HepG2 (cell line): ENCODE data around the gene PGP. TPM values are rescaled to one million over a fixed set of nuclear protein-coding genes. Genes with fewer than 3 reads are reported as not detected.

Experiments used
- CCAR2 ChIP-seq: fragments of 200-400 bp; formaldehyde crosslinking; optimal IDR thresholded peaks from 2 replicates; pipeline ENCODE3; 2018; ENCODE audit warnings: low read depth, mild to moderate bottlenecking, low read length, moderate library complexity
- EHMT2 ChIP-seq: fragments of 200-600 bp; sonication (generic); IDR thresholded peaks from 2 replicates; pipeline ENCODE4 v1.7.0; 2017; ENCODE audit warnings: antibody characterized with exemption, low read depth, low read length, borderline replicate concordance
- HIVEP1 ChIP-seq: sonication (generic); formaldehyde crosslinking; IDR thresholded peaks from 2 replicates; pipeline ENCODE4 v1.4.0; 2020; ENCODE audit warnings: mild to moderate bottlenecking, missing genetic modification reagents
- KAT8 ChIP-seq: IDR thresholded peaks from 2 replicates; pipeline ENCODE4 v1.6.1; 2016; ENCODE audit warnings: missing genetic modification reagents, missing compliant biosample characterization
- MIER3 ChIP-seq: IDR thresholded peaks from 2 replicates; pipeline ENCODE4 v1.6.1; 2016; ENCODE audit warnings: missing compliant biosample characterization, borderline replicate concordance
- SIX4 ChIP-seq: sonication (generic); formaldehyde crosslinking; IDR thresholded peaks from 2 replicates; pipeline ENCODE4 v1.4.0; 2020; ENCODE audit warnings: missing genetic modification reagents
- SP2 ChIP-seq: sonication (generic); formaldehyde crosslinking; IDR thresholded peaks from 2 replicates; pipeline ENCODE4 v1.5.1; 2020; ENCODE audit warnings: mild to moderate bottlenecking, missing genetic modification reagents
- TBL1XR1 ChIP-seq: fragments of 150-350 bp; IDR thresholded peaks from 2 replicates; pipeline ENCODE4 v1.6.1; 2014; ENCODE audit warnings: borderline replicate concordance, low read length; ENCODE audit not compliant: partially characterized antibody
- YY1 ChIP-seq: IDR thresholded peaks from 2 replicates; pipeline ENCODE4 v1.6.1; 2011; ENCODE audit warnings: low read length, low read depth, moderate library complexity, mild to moderate bottlenecking; ENCODE audit not compliant: insufficient read depth, insufficient replicate concordance
- ZGPAT ChIP-seq: IDR thresholded peaks from 2 replicates; pipeline ENCODE4 v1.6.1; 2016; ENCODE audit warnings: mild to moderate bottlenecking
- ZKSCAN1 ChIP-seq: fragments of 150-350 bp; IDR thresholded peaks from 2 replicates; pipeline ENCODE4 v1.6.1; 2014; ENCODE audit warnings: low read length
- ZNF296 ChIP-seq: sonication (generic); formaldehyde crosslinking; conservative IDR thresholded peaks from 2 replicates; pipeline ENCODE4 v1.5.0; 2020; ENCODE audit warnings: mild to moderate bottlenecking, missing genetic modification reagents
- ZNF431 ChIP-seq: sonication (generic); formaldehyde crosslinking; IDR thresholded peaks from 2 replicates; pipeline ENCODE4 v1.9.0; 2022; ENCODE audit warnings: missing genetic modification reagents, low read depth, mild to moderate bottlenecking, borderline replicate concordance
- ZNF496 ChIP-seq: sonication (generic); formaldehyde crosslinking; IDR thresholded peaks from 2 replicates; pipeline ENCODE4 v1.8.1; 2023; ENCODE audit warnings: mild to moderate bottlenecking, moderate library complexity, missing genetic modification reagents; ENCODE audit not compliant: insufficient replicate concordance
- ZNF615 ChIP-seq: sonication (generic); formaldehyde crosslinking; IDR thresholded peaks from 2 replicates; pipeline ENCODE4 v1.5.0; 2020; ENCODE audit warnings: mild to moderate bottlenecking, missing genetic modification reagents, borderline replicate concordance
- ZNF672 ChIP-seq: sonication (generic); formaldehyde crosslinking; IDR thresholded peaks from 2 replicates; pipeline ENCODE4 v1.8.1; 2022; ENCODE audit warnings: missing genetic modification reagents
- polyA plus RNA-seq, 8 experiments: library from polyadenylated mRNA; depleted of rRNA in 3 of 8; stranded (reverse) in 7 of 8; unstranded in 1 of 8; fragments of >200 nt; fragmentation: Illumina TruSeq in 4 of 8; extraction: Trizol in 4 of 8; gene quantifications; 2 replicates each; pipeline versions ENCODE4 v1.2.1 to v1.2.3, GENCODE V29; 2011 to 2016; ENCODE audit warnings: low read depth in 4 of 8, missing spikeins in 1 of 8, mixed read lengths in 1 of 8; ENCODE audit not compliant: insufficient read depth in 1 of 8
- total RNA-seq, 5 experiments: library from RNA; depleted of rRNA; stranded (reverse); fragments of >200 nt; fragmentation: Illumina TruSeq; extraction: Trizol; gene quantifications; 2 replicates each; pipeline ENCODE4 v1.2.3, GENCODE V29; 2016; ENCODE audit warnings: low read depth in 1 of 5
- TF ChIP-seq, protein P1 (sequence below): sonication (generic); formaldehyde crosslinking; IDR thresholded peaks from 2 replicates; pipeline ENCODE4 v1.4.0; 2020; ENCODE audit warnings: missing genetic modification reagents, borderline replicate concordance
- TF ChIP-seq, protein P2 (sequence below): sonication (generic); formaldehyde crosslinking; IDR thresholded peaks from 2 replicates; pipeline ENCODE4 v1.4.0; 2020; ENCODE audit warnings: missing genetic modification reagents, mild to moderate bottlenecking, borderline replicate concordance
- TF ChIP-seq, protein P3 (sequence below): sonication (generic); formaldehyde crosslinking; IDR thresholded peaks from 2 replicates; pipeline ENCODE4 v1.4.0; 2020; ENCODE audit warnings: mild to moderate bottlenecking, low read depth, missing genetic modification reagents
- TF ChIP-seq, protein P4 (sequence below): sonication (generic); formaldehyde crosslinking; IDR thresholded peaks from 2 replicates; pipeline ENCODE4 v1.4.0; 2020; ENCODE audit warnings: missing genetic modification reagents

Gene PGP
- total and polyA plus RNA-seq, 2 of the 13 experiments (the other 11 are each of a cell fraction or from before 2014, with no cell fraction given) = 7.3 to 18.3 TPM

- TF ChIP-seq, protein P1, sequence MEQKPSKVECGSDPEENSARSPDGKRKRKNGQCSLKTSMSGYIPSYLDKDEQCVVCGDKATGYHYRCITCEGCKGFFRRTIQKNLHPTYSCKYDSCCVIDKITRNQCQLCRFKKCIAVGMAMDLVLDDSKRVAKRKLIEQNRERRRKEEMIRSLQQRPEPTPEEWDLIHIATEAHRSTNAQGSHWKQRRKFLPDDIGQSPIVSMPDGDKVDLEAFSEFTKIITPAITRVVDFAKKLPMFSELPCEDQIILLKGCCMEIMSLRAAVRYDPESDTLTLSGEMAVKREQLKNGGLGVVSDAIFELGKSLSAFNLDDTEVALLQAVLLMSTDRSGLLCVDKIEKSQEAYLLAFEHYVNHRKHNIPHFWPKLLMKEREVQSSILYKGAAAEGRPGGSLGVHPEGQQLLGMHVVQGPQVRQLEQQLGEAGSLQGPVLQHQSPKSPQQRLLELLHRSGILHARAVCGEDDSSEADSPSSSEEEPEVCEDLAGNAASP = peak; percentile 71; the same call in 1 of the 2 replicates
- no peak for TF ChIP-seq EHMT2
- TF ChIP-seq, protein P2, sequence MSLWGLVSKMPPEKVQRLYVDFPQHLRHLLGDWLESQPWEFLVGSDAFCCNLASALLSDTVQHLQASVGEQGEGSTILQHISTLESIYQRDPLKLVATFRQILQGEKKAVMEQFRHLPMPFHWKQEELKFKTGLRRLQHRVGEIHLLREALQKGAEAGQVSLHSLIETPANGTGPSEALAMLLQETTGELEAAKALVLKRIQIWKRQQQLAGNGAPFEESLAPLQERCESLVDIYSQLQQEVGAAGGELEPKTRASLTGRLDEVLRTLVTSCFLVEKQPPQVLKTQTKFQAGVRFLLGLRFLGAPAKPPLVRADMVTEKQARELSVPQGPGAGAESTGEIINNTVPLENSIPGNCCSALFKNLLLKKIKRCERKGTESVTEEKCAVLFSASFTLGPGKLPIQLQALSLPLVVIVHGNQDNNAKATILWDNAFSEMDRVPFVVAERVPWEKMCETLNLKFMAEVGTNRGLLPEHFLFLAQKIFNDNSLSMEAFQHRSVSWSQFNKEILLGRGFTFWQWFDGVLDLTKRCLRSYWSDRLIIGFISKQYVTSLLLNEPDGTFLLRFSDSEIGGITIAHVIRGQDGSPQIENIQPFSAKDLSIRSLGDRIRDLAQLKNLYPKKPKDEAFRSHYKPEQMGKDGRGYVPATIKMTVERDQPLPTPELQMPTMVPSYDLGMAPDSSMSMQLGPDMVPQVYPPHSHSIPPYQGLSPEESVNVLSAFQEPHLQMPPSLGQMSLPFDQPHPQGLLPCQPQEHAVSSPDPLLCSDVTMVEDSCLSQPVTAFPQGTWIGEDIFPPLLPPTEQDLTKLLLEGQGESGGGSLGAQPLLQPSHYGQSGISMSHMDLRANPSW (CRISPR knock-in tag) = peak; percentile 69; the same call in 1 of the 2 replicates
- peak; percentile 64 for TF ChIP-seq SP2
- peak; percentile 96 for TF ChIP-seq YY1
- no peak for TF ChIP-seq ZNF296 (CRISPR knock-in tag)
- TF ChIP-seq CCAR2 = no peak
- peak; percentile 93 for TF ChIP-seq HIVEP1 (CRISPR knock-in tag)
- TF ChIP-seq TBL1XR1 = peak; percentile 88
- peak; percentile 81 for TF ChIP-seq KAT8 (CRISPR knock-in tag)
- TF ChIP-seq, protein P3, sequence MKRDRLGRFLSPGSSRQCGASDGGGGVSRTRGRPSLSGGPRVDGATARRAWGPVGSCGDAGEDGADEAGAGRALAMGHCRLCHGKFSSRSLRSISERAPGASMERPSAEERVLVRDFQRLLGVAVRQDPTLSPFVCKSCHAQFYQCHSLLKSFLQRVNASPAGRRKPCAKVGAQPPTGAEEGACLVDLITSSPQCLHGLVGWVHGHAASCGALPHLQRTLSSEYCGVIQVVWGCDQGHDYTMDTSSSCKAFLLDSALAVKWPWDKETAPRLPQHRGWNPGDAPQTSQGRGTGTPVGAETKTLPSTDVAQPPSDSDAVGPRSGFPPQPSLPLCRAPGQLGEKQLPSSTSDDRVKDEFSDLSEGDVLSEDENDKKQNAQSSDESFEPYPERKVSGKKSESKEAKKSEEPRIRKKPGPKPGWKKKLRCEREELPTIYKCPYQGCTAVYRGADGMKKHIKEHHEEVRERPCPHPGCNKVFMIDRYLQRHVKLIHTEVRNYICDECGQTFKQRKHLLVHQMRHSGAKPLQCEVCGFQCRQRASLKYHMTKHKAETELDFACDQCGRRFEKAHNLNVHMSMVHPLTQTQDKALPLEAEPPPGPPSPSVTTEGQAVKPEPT (CRISPR knock-in tag) = no peak
- TF ChIP-seq ZNF496 = no peak
- no peak for TF ChIP-seq ZKSCAN1
- TF ChIP-seq, protein P4, sequence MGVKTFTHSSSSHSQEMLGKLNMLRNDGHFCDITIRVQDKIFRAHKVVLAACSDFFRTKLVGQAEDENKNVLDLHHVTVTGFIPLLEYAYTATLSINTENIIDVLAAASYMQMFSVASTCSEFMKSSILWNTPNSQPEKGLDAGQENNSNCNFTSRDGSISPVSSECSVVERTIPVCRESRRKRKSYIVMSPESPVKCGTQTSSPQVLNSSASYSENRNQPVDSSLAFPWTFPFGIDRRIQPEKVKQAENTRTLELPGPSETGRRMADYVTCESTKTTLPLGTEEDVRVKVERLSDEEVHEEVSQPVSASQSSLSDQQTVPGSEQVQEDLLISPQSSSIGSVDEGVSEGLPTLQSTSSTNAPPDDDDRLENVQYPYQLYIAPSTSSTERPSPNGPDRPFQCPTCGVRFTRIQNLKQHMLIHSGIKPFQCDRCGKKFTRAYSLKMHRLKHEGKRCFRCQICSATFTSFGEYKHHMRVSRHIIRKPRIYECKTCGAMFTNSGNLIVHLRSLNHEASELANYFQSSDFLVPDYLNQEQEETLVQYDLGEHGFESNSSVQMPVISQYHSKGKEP (CRISPR knock-in tag) = no peak
- TF ChIP-seq ZNF615 (CRISPR knock-in tag) = no peak
- TF ChIP-seq SIX4 (CRISPR knock-in tag) = no peak
- TF ChIP-seq ZNF672 = no peak
- no peak for TF ChIP-seq MIER3 (CRISPR knock-in tag)
- no peak for TF ChIP-seq ZNF431 (CRISPR knock-in tag)
- peak; percentile 90 for TF ChIP-seq ZGPAT (CRISPR knock-in tag)
These were observed 36.9 kb upstream of the PGP start, which contains the start of gene ECI1 (continued) for GRCh38 chr16:2251296-2252111.
